Transverse colon (tissue), 4 donors: ENCODE measurements around the gene TEDC1. TPM values are rescaled to one million over a fixed set of nuclear protein-coding genes. Genes with fewer than 3 reads are reported as not detected.
A peak's percentile ranks its signal among the peaks of the same experiment; 100 is the strongest.

ENCODE experiments used
- DNase-seq: peaks from one replicate; pipeline ENCODE4 v3.0.0-alpha.2; 2019
- H3K27ac ChIP-seq, 4 donors: fragments of 200-600 bp; sonication (generic); 2 replicates each; pipeline ENCODE4 v1.5.1; 2016 to 2018; ENCODE audit warnings: inconsistent platforms in 4 of 4
- H3K27me3 ChIP-seq: fragments of 200-600 bp; sonication (generic); 2 replicates; pipeline ENCODE4 v1.5.1; 2017; ENCODE audit warnings: inconsistent platforms
- H3K36me3 ChIP-seq, 4 donors: fragments of 200-600 bp; sonication (generic); 2 replicates each; pipeline ENCODE4 v1.5.1; 2017 to 2019; ENCODE audit warnings: inconsistent platforms in 4 of 4
- H3K4me1 ChIP-seq, 4 donors: fragments of 200-600 bp; sonication (generic); 2 replicates each; pipeline ENCODE4 v1.5.1; 2017 to 2020; ENCODE audit warnings: inconsistent platforms in 4 of 4
- H3K4me3 ChIP-seq, 4 donors: fragments of 200-600 bp; sonication (generic); 1 replicate in 1 of 4; 2 replicates in 3 of 4; pipeline versions ENCODE4 v1.5.1 to v1.6.1; 2017 to 2019; ENCODE audit warnings: inconsistent platforms in 4 of 4
- H3K9me3 ChIP-seq, 2 donors: fragments of 200-600 bp; sonication (generic); 2 replicates each; pipeline ENCODE4 v1.5.1; 2017 to 2019; ENCODE audit warnings: inconsistent platforms in 2 of 2
- CTCF ChIP-seq, 5 experiments: fragments of 200-600 bp in 3 of 5; fragments of 450-650 bp in 2 of 5; sonication (generic) in 3 of 5; IDR thresholded peaks; 1 replicate in 2 of 5; 2 replicates in 3 of 5; pipeline ENCODE4 v1.5.1; 2016 to 2017; ENCODE audit warnings: antibody characterized with exemption in 5 of 5, inconsistent platforms in 3 of 5, mild to moderate bottlenecking in 2 of 5, moderate library complexity in 1 of 5
- EP300 ChIP-seq: sonication (generic); formaldehyde crosslinking; IDR thresholded peaks from one replicate; pipeline ENCODE4 v1.6.1; 2017; ENCODE audit warnings: antibody characterized with exemption, low read depth
- POLR2A ChIP-seq: fragments of 450-650 bp; IDR thresholded peaks from one replicate; pipeline ENCODE4 v1.6.1; 2016; ENCODE audit warnings: antibody characterized with exemption, mild to moderate bottlenecking, moderate library complexity
- POLR2AphosphoS5 ChIP-seq, 3 donors: sonication (generic); formaldehyde crosslinking; IDR thresholded peaks; one replicate each; pipeline ENCODE4 v1.6.1; 2016; ENCODE audit warnings: antibody characterized with exemption in 3 of 3
- WGBS, 2 donors: methylation state at CpG; one replicate each; pipeline ENCODE4 v1.1.5; 2018; ENCODE audit warnings: low coverage in 1 of 2; 5-methylcytosine and 5-hydroxymethylcytosine counted together
- in situ Hi-C, 4 donors: fragments of 200-750 bp; cut with MboI; loops; one replicate each; pipeline versions ENCODE4 v1.15.0 to v1.15.1; 2017; ENCODE audit warnings: low sequenced_read_pairs in 3 of 4, low pct_ligation_motif_present in 1 of 4, low pct_unique_long_range_greater_than_20kb in 1 of 4
- intact Hi-C: fragments of 100-400 bp; cut with DNase I; formaldehyde crosslinking; loops from one replicate; pipeline ENCODE4 v1.15.1; 2023; ENCODE audit warnings: low total_unique reads
- total RNA-seq, 4 donors: library from RNA; depleted of rRNA; stranded (reverse); fragments of >200 nt; gene quantifications; one replicate each; pipeline ENCODE4 v1.1.0, GENCODE V29; 2016

TEDC1 gene
- total RNA-seq, 4 donors from 2014 or later = 10.8 to 52.9 (median 29.5) TPM

- Histone ChIP-seq H3K27ac (peak overlapping the region; percentile 71 to 90 (median 80)), H3K36me3 (no peaks in the 10 kb centered on the region), H3K4me1 (peaks cover 35 to 73% (median 51%) of the 10 kb centered on the region in 4 donors), H3K4me3 (peak overlapping the region in 3 of 4 donors; percentile 39 to 63 (median 58)), H3K9me3 (no peaks in the 10 kb centered on the region), H3K27me3 (peaks cover 68% of the 10 kb centered on the region)
- intact Hi-C loops = no loop called here
- in situ Hi-C loops = no loop called here
- WGBS, 2 donors = 20% methylated on average over 15 of the region's 21 CpGs; no CpG with 5 or more reads in 1 of the 2 donors
- peak in 2 of 3 donors; percentile 9 to 25 for TF ChIP-seq POLR2AphosphoS5 (IDR thresholded peaks at IDR 0.05)
- TF ChIP-seq EP300 = no peak
- no peak for DNase-seq
These were observed 14.8 kb upstream of the TEDC1 start for GRCh38 chr14:105476097-105476830.

- Histone ChIP-seq H3K27ac (peak overlapping the region; percentile 71 to 90 (median 80)), H3K36me3 (no peaks in the 10 kb centered on the region), H3K4me1 (peaks cover 41 to 80% (median 58%) of the 10 kb centered on the region in 4 donors), H3K9me3 (no peaks in the 10 kb centered on the region), H3K27me3 (peaks cover 68% of the 10 kb centered on the region), H3K4me3 (peak overlapping the region in 2 of 4 donors; percentile 58 to 63)
- no peak for DNase-seq
- in situ Hi-C loops (no loop called here), intact Hi-C loops (no loop called here)
- 56% methylated on average over 11 of the region's 16 CpGs; no CpG with 5 or more reads in 1 of the 2 donors for WGBS, 2 donors
- TF ChIP-seq EP300 (no peak), POLR2A (no peak), CTCF (IDR thresholded peaks at IDR 0.05) (no peak), POLR2AphosphoS5 (IDR thresholded peaks at IDR 0.05) (no peak)
These were observed 14.0 kb upstream of the TEDC1 start for GRCh38 chr14:105476831-105477659.

GRCh38 chr14:105477660-105478397, 13.2 kb upstream of the TEDC1 start:
- Histone ChIP-seq H3K4me1 (peaks cover 49 to 82% (median 63%) of the 10 kb centered on the region in 4 donors), H3K4me3 (no peak overlapping the region), H3K27ac (peak overlapping the region in 2 of 4 donors; percentile 6 to 90), H3K27me3 (peaks cover 68% of the 10 kb centered on the region), H3K36me3 (no peaks in the 10 kb centered on the region), H3K9me3 (no peaks in the 10 kb centered on the region)
- in situ Hi-C loops = no loop called here
- intact Hi-C loops = no loop called here
- TF ChIP-seq EP300 = no peak
- no peak for TF ChIP-seq POLR2A
- no peak for TF ChIP-seq POLR2AphosphoS5 (IDR thresholded peaks at IDR 0.05)
- TF ChIP-seq CTCF (IDR thresholded peaks at IDR 0.05) = no peak
- DNase-seq = no peak
- 35% methylated on average over 38 of the region's 56 CpGs; no CpG with 5 or more reads in 1 of the 2 donors for WGBS, 2 donors

- peaks cover 64% of the 10 kb centered on the region for H3K27me3 ChIP-seq
These were observed 12.4 kb upstream of the TEDC1 start for GRCh38 chr14:105478398-105479251.

More at GRCh38 chr14:105478398-105479251, 12.4 kb upstream of the TEDC1 start:
- intact Hi-C loops (no loop called here), in situ Hi-C loops (no loop called here)
- whole genome bisulfite sequencing, 2 donors = 64% methylated on average over 29 of the region's 81 CpGs; no CpG with 5 or more reads in 1 of the 2 donors
- H3K36me3 ChIP-seq = no peaks in the 10 kb centered on the region
- peak overlapping the region in 1 of 4 donors; percentile 6 for H3K27ac ChIP-seq
- H3K4me1 ChIP-seq = peaks cover 47 to 82% (median 65%) of the 10 kb centered on the region in 4 donors
- TF ChIP-seq EP300 (no peak), CTCF (IDR thresholded peaks at IDR 0.05) (no peak), POLR2A (no peak), POLR2AphosphoS5 (IDR thresholded peaks at IDR 0.05) (no peak)
- DNase-seq = no peak
- no peaks in the 10 kb centered on the region for H3K9me3 ChIP-seq
- H3K4me3 ChIP-seq = no peak overlapping the region
